EL (cell line): ENCODE measurements around the gene GRM4.

Experiments used
- DNase-seq: peaks from one replicate; pipeline ENCODE4 v3.0.0-alpha.2; 2016

GRM4 gene

DNA sequence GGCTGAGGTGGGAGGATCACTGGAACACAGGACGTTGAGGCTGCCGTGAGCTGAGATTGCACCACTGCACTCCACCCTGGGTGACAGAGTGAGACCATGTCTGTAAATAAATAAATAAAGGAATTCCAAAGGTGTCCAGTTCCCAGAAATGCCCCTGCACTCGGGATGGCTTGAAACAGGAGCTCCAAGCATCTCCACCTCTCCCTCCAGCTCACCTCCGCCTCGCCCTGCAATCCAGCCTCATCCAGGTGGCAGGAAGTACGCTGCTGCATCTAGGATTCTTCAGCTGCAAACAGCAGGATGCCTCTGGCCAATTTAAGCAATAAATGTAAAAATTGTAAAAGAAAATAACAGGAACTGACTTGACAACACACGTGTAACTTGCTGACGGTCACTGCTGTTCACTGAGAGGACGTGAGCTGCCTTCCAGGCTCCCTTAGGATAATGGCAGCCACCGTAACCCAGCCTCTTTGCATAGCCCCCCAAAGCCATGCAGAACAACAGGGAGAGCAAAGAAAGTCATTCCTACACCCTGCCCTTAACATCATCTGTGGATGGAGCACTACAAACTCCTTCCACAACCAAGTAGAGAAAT, 11.4 kb upstream of the GRM4 start:
- DNase-seq: no peak

- no peak for DNase-seq
Observed at GRCh38 chr6:34155471-34156300, 9.8 kb upstream of the GRM4 start.

GRCh38 chr6:34154668-34155447, 9.0 kb upstream of the GRM4 start:
- DNase-seq: peak; percentile 59

DNA sequence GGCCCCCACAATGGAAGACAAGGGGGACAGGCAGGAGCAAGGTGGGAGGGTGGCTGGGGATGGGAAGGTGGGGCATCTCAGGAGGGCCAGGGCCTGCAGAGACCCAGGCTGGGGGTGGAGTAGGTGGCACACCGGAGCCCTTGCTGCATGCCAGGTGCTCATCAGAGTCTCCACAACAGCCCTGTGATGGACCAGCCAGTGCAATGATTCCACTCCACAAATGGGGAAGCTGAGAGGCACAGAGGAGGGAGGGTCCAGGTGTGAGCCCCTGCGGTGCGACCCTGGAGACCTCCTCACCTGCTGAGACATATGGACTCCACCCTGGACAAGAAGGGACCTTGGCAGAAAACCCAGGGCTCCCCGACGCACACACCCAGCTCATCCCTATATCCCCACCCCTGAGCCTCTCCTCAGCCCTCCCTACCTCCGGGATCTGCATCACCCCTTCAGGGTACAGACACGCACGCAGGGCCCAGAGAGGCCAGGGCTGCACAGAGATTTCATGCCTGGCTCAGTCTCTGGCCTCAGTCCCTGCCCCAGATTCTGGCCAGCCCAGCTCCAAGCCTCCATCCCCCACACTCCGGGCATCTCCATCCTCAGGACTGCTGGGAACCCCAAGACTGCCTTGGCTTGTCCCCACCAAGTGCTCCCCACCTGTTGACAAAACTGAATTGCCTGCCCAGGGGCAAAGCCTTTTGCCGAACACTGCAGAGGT, 7.1 kb upstream of the GRM4 start:
- DNase-seq: no peak

DNA sequence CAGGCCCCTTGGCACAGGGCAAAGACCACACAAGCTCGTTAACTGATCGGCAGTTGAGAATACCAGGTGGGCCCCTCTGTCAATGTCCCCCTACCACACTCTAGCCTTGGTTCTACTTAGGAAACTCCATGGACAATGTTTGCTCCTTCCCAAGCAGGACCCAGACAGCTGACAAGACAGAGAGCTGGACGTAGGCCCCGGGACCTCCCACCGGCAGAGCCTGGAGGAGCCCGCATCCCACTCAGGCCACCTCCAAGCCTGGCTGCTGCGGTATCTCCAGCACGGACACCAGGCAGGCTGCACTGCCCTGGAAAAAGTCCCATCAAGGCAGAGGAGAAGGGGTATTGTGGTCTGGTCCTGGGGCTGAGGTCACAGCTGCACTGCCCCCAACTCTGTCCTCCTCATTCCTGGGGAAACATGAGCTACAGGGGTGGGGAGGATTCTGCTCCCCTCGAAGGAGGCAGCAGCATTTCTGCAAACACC, 6.2 kb upstream of the GRM4 start:
- no peak for DNase-seq

DNA sequence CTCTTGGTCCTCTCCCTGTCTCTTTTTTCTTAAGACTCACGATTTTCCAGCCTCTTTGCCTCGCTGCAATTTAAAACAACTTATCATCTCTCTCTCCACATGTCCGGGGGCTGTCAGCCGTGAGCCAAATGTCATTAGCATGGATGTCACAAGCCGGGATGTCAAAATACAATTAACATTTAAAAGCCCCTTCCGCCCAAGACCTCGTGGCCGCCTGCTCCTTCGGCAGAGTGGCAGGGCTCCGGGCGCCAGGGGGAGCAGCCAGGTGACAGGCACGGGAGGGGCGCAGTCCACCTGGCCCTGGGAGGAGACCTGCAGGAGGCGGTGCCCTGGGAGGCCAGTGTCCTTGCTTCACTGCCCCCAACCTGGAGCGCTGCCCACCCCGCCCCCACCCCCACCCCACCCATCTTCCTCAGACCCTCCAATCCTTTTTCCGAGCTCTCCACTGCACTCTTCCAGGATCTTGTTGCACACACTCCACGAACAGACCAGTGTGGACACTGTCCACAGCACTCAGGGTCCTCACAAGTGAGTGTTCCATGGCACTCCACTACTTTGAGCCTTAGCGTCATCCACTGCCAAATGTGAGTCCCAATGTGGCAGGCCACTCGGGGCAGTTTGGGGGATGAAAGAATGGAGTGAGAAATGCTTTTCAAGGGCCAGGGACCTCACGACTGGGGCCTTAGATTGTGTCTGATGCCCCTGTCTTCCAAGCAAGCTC, 5.6 kb upstream of the GRM4 start:
- no peak for DNase-seq

DNA sequence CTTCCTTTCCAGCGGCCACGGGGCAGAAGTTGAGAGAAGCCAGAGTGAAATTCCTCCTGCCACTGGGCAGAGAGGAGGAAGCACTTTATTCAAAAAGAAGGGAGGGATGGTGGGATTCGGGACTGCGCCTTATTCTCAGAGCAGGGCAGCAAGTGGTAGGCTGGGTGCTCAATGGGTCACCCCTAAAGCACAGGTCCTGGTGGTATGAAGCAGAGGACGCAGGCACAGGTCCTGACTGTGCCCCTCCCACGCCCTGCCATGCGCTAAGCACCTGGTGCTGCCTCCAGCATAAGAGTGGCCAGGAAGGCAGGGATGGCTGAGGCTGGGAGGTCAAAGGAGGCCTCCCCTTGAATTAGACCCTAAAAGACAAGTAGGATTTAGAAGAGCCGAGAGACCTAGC, 4.9 kb upstream of the GRM4 start:
- no peak for DNase-seq

GRCh38 chr6:34149831-34150400, 4.0 kb upstream of the GRM4 start:
- DNase-seq: no peak

DNA sequence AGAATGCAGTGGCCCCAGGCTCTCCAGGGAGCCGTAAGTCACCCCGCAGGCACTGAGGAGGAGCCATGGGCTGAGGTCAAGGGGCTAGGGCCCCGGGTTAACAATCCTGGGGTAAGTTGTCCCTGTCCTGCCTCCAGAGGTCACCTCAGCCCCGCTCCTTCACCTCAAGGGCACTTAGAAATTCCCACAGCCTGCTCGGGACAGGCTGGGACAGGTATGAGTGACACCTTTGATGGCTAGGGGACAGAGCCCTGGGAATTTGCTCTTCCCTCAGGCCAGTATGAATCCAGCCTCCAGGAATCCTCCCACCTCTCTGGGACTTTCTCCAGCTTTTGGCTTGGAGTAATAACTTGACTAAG, 3.5 kb upstream of the GRM4 start:
- no peak for DNase-seq

- no peak for DNase-seq
Observed at GRCh38 chr6:34148631-34149451, 3.0 kb upstream of the GRM4 start.

DNA sequence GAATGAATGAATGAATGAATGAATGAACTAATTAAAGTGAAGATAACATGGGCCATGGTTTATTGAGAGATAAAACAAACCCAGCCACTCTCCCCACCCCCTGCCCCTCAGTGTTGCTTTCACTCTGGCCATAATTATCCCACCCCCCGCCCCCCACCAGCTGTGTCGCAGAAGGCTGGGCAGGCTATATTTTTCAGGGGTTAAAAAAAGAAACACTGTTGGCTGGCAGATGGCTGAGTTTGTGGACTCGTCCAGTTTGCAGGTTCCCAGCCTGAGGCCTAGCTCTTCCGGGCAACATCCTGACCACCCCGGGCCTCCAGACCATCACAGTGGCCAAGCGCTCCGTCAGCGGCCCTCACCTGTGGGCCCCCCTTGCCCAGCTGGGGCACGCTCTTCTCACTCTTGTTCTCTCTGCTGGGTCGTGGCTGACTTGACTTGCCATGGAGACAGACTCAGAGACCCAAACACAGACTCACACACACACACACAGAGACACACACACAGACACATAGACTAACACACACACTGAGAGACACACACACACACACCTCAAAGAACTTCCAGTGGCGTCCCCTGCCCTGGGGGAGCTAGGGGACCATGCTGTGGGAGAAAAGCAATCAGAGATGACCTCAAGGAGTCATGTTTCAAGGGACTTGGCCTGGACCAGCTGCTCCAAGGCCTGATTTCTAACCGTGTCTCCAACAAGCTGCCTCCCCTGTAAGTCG, 2.2 kb upstream of the GRM4 start:
- DNase-seq: no peak

DNA sequence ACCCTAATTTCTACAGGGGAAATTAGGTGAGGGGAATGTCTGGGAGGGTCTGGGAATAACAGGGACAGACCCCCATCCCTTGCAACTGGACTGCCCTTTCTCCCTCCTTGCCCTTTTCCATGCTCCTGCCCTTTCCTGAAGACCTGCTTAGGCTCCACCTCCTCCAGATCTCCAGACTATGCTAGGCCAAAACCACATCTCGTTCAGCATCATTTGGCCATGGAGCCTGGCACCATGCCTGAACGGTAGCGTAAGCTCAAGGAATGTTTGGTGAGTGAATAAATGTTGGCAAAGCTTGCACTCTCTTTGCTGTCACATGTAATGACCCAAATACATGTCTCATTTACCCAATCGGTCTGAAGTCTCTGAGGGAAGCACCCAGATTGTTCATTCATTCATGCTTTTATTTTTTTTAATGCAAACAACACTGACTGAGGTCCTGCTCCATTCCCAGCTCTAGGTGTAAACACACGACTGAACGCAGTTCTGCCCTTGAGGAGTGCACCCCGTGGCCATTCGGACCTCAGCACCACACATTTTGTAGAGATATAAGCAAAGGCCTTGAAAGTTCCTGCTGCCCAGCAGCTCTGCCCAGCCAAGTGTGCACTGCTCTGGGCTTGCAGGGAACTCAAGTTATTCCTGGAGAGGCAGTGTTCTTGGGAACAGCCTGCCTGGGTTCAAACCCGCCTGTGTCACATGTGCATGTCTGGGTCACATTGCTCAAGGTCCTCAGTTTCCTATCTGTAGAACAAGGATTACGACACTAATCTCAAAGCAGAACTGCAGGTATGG, 1.1 kb upstream of the GRM4 start:
- DNase-seq: peak; percentile 46

GRCh38 chr6:34145161-34146020, 496 bp downstream of the GRM4 start:
- peak; percentile 47 for DNase-seq

GRCh38 chr6:34144581-34145160, 1.2 kb downstream of the GRM4 start:
- DNase-seq: no peak

DNA sequence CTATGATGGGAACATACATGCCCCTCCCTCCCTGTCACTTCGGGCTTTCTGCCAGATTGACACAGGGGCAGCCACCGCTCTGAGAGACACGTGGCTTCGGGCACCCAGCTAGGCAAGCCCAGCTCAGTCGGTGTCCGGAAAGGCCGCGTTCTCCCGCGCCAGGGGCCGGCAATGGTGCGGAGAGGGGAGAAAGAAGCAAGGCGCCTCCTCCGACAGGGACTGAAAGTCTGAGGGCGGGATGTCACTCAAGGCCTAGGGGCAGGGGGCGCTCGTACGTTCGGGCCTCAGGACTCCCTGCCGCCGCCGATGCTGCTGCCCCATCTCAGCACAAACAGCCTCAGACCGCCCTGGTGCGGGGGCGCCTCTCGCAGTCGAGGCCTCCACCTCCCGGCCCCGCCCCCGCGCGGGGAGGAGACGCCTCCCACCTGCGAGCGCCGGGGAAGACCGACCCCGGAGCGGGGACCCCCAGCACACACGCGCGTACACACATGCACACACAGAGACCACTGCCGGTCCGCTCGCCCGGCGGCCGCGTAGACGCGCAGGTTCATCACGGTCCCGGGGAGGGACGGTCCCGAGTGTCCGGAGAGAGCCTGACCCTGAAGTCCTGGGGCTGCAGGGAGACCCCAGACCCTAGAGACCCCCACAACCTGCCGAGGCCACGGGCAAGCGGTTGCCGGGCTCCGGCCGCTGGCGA, 1.9 kb downstream of the GRM4 start:
- DNase-seq: peak; percentile 35

DNA sequence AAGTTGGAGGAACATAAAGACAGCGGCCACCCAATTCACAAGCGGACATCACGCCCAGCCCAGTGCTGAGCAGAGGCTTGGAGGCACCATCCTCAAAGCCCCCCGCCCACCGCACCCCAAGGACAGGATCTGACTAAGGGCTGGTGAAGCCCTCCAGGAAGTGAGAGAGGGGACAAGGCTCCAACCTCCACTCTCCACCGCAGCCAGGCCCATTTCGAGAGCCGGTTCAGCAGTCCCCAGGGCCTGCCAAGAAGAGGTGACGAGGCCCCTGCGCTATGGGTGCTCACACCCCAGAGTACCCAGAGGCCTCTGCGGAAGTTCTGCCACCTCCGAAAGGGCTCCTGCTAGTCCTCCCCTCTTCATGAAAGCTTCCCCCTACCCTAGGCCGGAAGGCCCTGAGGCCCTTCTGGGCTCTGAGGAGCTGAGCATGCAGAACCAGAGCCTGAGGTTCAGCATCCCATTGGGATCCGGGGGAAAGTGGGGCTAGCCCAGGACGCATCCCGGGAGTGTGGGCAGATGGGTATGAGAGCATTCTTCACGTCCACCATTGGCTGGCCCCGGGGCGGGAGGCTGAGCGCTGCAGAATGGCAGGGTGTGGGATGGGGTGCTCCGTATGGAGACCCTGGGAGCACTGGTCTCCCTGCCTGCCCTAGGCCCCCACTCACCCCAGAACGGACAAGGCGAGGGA, 2.5 kb downstream of the GRM4 start:
- DNase-seq: no peak
